Colonic mucosa (tissue), 4 donors: ENCODE results near the gene CAMKV. TPM values are rescaled to one million over a fixed set of nuclear protein-coding genes. Genes with fewer than 3 reads are reported as not detected.
"Not testable (repeated sequence)": the region's sequence is repeated elsewhere in the genome, so short reads cannot be mapped to it uniquely, and the experiment has no call there.

Experiments
- DNase-seq: peaks from one replicate; pipeline ENCODE4 v3.0.0-alpha.2; 2020
- H3K27ac ChIP-seq: fragments of 200-600 bp; one replicate; pipeline ENCODE4 v1.8.0; 2021
- H3K27me3 ChIP-seq: fragments of 200-600 bp; one replicate; pipeline ENCODE4 v1.8.0; 2021
- H3K36me3 ChIP-seq: fragments of 200-600 bp; one replicate; pipeline ENCODE4 v1.8.0; 2021
- H3K4me1 ChIP-seq: fragments of 200-600 bp; one replicate; pipeline ENCODE4 v1.8.0; 2021; ENCODE audit warnings: mild to moderate bottlenecking
- H3K4me3 ChIP-seq: fragments of 200-600 bp; one replicate; pipeline ENCODE4 v1.8.0; 2021
- H3K9ac ChIP-seq, 2 donors: one replicate each; pipeline ENCODE4 v1.7.0; 2013; ENCODE audit warnings: control low read depth in 2 of 2, low read depth in 2 of 2, low read length in 2 of 2
- H3K9me3 ChIP-seq: fragments of 200-600 bp; one replicate; pipeline ENCODE4 v1.8.0; 2021
- intact Hi-C: fragments of 100-400 bp; cut with DNase I; formaldehyde crosslinking; loops from one replicate; pipeline ENCODE4 v1.14.1; 2022
- total RNA-seq, 2 donors: library from RNA; stranded (reverse); fragmentation: NEBNext Ultra II Directional in 1 of 2; extraction: Animal tissue kit (Norgen Biotek cat#: 25700) in 1 of 2; gene quantifications; one replicate each; pipeline ENCODE4 v1.2.1, GENCODE V29; 2021
- TF ChIP-seq, protein P1 (sequence below): fragments of 200-600 bp; IDR thresholded peaks from one replicate; pipeline ENCODE4 v1.8.0; 2022; ENCODE audit warnings: antibody characterized with exemption, mild to moderate bottlenecking
- donor health status: healthy.
- donor health status: DM: no; HTN: no; CAD: no.
- donor health status: DM: no; HTN: no; CAD: no.

Gene CAMKV
- total RNA-seq, 2 donors from 2014 or later, result 0.21 to 0.30 TPM

DNA sequence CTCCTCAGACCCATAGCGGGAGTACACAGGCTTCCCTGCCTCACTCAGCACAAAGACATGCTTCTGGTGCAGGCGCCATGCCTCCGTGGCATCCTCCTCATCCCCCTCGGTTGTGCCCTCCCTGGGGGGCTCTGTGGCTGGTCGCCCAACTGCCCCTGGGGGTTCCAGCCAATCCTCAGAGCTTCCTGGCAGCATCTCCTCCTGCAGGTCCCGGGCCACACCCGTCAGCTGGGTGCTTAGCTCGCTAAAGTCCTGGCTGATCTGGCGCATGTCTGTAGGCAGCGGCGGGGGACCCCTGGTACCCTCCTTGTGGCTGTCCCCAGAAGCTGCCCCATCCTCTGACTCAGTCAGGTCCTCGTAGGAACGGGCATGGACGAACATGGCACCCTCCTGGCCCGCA, 41.9 kb upstream of the CAMKV start:
- H3K4me3 ChIP-seq, result no peak overlapping the region
- intact Hi-C loops, result no loop called here
- H3K4me1 ChIP-seq, result peaks cover 5% of the 10 kb centered on the region
- no peak for DNase-seq
- H3K9me3 ChIP-seq, result no peaks in the 10 kb centered on the region
- H3K27me3 ChIP-seq, result no peaks in the 10 kb centered on the region
- no peak overlapping the region for H3K9ac ChIP-seq
- H3K27ac ChIP-seq, result no peak overlapping the region
- TF ChIP-seq, protein P1, sequence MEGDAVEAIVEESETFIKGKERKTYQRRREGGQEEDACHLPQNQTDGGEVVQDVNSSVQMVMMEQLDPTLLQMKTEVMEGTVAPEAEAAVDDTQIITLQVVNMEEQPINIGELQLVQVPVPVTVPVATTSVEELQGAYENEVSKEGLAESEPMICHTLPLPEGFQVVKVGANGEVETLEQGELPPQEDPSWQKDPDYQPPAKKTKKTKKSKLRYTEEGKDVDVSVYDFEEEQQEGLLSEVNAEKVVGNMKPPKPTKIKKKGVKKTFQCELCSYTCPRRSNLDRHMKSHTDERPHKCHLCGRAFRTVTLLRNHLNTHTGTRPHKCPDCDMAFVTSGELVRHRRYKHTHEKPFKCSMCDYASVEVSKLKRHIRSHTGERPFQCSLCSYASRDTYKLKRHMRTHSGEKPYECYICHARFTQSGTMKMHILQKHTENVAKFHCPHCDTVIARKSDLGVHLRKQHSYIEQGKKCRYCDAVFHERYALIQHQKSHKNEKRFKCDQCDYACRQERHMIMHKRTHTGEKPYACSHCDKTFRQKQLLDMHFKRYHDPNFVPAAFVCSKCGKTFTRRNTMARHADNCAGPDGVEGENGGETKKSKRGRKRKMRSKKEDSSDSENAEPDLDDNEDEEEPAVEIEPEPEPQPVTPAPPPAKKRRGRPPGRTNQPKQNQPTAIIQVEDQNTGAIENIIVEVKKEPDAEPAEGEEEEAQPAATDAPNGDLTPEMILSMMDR, result no peak
- no peaks in the 10 kb centered on the region for H3K36me3 ChIP-seq

DNA sequence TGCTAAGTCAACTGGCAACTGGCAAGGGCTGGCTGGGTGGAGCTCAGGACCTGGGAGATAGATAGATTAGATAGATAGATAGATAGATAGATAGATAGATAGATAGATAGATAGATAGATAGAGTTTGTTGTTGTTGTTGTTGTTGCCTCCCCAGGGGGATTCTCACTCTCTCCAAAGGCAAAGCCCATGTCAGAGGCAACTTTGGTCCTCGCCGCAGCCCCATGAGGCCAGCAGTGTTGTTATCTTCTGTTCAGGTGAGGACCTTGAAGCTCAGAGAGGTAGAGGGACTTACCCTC, 41.4 kb upstream of the CAMKV start:
- Histone ChIP-seq H3K4me1 (peaks cover 7% of the 10 kb centered on the region), H3K27me3 (no peaks in the 10 kb centered on the region), H3K9me3 (no peaks in the 10 kb centered on the region), H3K4me3 (no peak overlapping the region), H3K9ac (no peak overlapping the region), H3K27ac (no peak overlapping the region), H3K36me3 (no peaks in the 10 kb centered on the region)
- intact Hi-C loops, result no loop called here
- no peak for DNase-seq
- TF ChIP-seq, protein P1, result no peak

DNA sequence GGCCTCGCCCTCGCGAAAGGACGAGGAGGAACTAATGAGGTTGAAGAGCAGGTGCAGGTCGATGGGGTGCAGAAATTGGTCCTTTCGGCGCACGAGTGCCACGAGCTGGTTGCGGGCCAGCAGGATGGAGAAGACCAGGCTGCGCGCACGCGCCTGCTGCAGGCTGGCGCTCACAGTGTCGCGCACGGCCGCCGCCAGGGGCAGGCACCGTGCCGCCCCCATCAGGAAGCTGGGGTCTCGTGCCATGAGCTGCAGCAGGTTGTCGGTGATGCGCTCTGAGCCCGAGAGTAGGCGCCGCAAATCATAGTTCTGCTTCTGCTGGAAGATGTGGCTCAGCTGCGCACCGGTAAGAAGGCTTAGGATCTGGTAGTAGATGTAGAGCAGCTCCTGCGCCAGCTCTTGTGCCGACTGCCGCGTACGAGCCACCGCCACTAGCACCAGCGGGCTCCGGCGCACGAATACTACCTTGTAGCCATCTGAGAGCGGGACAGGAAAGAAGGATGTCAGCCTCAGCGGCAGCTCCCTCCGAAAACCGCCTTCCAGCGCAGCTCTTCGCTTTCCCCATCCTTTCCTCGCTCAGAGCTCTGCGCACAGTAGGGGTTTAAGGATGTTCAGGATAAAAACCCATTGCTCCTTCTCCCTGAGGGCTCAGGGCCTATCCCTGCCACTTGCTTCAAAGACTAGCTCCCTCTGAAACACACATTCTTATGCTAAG, 40.9 kb upstream of the CAMKV start:
- Histone ChIP-seq H3K27ac (no peak overlapping the region), H3K4me3 (no peak overlapping the region), H3K9me3 (no peaks in the 10 kb centered on the region), H3K27me3 (no peaks in the 10 kb centered on the region), H3K4me1 (peaks cover 10% of the 10 kb centered on the region), H3K9ac (no peak overlapping the region), H3K36me3 (no peaks in the 10 kb centered on the region)
- DNase-seq, result no peak
- TF ChIP-seq, protein P1, result no peak
- intact Hi-C loops, result no loop called here

DNA sequence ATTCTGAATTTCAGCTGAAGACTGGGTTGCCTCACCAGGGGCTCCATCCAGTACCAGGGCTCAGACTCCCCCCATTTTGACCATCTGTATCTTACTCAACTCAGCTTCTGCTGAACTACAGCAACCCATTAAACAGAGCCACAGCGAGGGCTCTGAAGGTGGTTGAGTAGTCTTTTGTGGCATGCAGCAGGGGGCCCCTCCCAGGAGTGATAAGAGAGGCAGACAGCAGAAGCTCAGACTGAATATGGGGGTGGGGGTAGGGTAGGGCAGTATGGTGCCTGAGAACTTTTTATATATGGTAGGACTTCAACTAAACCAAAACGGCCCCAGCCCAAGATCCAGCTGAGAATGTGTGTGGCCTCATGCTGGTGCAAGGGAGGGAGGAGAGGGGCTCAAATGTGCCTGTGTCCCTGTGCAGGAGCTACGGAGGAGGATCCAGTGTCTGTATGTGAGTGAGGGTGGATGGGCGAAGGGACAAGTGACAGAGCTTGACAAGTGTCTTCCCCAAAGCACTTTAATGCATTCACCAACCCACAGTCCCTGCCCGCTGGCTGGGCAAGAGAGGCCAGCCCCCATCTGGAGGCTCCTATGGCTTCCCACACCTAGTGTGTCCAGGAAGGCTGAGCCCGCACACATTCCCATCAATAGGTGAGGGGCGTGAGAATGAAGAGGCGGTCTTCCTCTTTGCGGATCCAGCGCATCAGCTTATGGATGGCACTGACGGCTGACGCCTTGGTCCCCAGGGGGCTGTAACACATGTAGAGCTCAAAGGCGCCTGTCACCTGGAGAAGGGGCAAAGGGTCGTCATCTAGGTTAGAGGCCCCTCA, 38.9 kb upstream of the CAMKV start:
- no peak overlapping the region for H3K27ac ChIP-seq
- no peaks in the 10 kb centered on the region for H3K36me3 ChIP-seq
- H3K9me3 ChIP-seq, result no peaks in the 10 kb centered on the region
- TF ChIP-seq, protein P1, result no peak
- peaks cover 23% of the 10 kb centered on the region for H3K4me1 ChIP-seq
- no peaks in the 10 kb centered on the region for H3K27me3 ChIP-seq
- no peak overlapping the region for H3K9ac ChIP-seq
- intact Hi-C loops, result loop anchor here (10.0 kb wide), 1 partner anchor 204 kb away; no protein-coding TSS in a partner anchor
- DNase-seq, result no peak
- no peak overlapping the region for H3K4me3 ChIP-seq

DNA sequence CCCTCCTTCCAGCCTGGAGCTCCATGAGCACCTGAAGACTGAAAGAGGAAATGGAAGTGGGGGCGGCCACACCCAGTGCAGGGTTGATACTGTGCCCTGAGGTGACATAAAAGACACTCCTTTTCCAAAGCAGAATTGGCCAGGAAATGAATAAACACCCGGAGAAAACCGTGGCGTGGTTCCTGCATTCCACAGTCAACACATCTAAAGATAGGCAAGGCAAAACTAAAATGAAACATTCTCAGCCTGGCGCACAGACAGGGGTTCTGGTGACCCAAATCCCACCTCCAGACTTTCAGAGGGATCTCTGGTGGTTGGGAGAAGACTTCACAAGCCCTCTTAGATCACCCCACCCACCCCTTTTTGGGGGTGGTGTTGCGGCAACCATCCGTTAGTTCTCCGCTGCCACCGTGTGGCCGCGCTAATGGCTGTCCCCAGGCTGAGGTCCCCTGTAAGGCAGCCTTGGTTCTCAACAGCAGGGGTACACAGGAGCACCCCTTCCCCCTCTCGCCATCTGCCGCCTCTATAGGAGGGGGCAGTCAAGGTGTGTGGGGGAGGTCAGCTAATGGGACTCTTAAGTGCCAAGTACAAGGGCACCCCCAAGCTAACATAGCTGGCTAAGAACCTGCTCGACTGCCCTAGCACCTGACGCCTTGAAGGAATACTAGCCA, 36.5 kb upstream of the CAMKV start:
- no peaks in the 10 kb centered on the region for H3K36me3 ChIP-seq
- H3K4me1 ChIP-seq, result peaks cover 29% of the 10 kb centered on the region
- DNase-seq, result peak; percentile 90
- no peaks in the 10 kb centered on the region for H3K9me3 ChIP-seq
- H3K27ac ChIP-seq, result peak overlapping the region; percentile 86
- H3K4me3 ChIP-seq, result peak overlapping the region; percentile 8
- intact Hi-C loops, result loop anchor here (2.0 to 10.0 kb wide), 3 partner anchors 67 to 201 kb away; partner anchors contain the start of gene INKA1
- peak overlapping the region; percentile 48 to 87 for H3K9ac ChIP-seq
- no peaks in the 10 kb centered on the region for H3K27me3 ChIP-seq
- TF ChIP-seq, protein P1, result peak; percentile 58

DNA sequence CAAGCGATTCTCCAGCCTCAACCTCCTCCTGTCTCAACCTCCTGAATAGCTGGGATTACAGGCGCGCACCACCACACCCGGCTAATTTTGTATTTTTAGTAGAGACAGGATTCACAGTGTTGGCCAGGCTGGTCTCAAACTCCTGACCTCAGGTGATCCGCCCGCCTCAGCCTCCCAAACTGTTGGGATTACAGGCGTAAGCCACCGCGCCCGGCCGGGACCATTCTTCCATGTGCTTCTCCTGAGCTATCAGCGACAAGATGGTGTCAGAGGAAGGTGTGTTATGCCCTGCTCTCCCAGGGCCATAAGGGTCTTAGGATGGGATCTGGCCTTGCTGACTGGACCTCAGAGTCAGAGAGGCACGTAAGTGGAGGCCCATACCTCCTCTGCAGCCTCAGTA, 34.7 kb upstream of the CAMKV start:
- H3K27me3 ChIP-seq, H3K9me3 ChIP-seq, H3K36me3 ChIP-seq, DNase-seq: not testable (repeated sequence)
- Histone ChIP-seq H3K4me1 (peaks cover 29% of the 10 kb centered on the region), H3K27ac (peak overlapping the region; percentile 86), H3K9ac (peak overlapping the region in 1 of 2 donors; percentile 89), H3K4me3 (peak overlapping the region; percentile 43)
- intact Hi-C loops, result loop anchor here (10.0 kb wide), 1 partner anchor 200 kb away; no protein-coding TSS in a partner anchor
